Femur (tissue), 1 donor: Measurements from ENCODE around the gene WNT10A.

ENCODE experiments used
- DNase-seq: peaks from one replicate; pipeline ENCODE4 v3.0.0-alpha.2; 2017

WNT10A gene

GRCh38 chr2:218858138-218858445 is 22.6 kb upstream of the WNT10A start:
- DNase-seq: no peak

DNA sequence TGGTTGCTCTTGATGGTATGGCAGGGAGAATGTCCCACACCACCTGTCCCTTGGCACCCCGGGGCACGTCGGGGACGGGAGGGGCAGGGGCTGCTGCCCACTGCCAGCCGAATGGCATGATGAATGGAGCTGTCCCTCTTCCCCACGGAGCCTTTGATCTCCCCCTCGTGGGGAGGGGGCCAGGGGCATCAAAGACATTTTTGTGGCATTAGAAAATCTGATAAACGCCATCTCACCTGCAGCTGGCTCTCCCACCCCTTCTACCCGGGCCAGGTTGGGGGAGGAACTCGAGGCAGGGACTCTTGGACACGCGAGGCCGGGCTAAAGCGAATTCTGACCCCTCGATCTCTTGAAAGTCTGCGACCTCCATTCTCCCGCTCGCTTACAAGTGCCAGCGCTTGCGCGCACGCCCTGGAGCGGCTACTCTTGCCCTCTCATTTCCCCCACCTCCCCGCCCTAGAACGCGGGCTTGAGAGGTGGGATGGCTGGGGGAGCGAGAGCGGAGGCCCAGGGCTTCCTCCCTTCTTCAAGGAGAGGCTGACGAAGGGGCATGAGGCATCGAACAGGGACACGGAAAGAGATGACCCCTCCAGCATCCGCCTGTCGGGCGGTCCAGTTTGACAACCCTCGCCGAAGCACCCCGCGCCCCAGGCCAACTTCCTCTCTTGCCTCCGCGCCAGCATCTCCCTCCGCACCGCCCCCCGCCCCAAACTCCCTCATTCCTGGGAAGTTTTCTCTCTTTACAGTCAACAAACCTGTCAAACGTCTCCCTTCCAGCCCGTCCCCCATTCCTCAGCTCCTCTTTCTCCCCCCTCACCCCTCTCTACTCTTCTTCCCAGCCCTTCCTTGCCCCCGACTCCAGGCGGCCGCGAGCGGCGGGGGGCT is 21.7 kb upstream of the WNT10A start:
- DNase-seq: no peak

DNA sequence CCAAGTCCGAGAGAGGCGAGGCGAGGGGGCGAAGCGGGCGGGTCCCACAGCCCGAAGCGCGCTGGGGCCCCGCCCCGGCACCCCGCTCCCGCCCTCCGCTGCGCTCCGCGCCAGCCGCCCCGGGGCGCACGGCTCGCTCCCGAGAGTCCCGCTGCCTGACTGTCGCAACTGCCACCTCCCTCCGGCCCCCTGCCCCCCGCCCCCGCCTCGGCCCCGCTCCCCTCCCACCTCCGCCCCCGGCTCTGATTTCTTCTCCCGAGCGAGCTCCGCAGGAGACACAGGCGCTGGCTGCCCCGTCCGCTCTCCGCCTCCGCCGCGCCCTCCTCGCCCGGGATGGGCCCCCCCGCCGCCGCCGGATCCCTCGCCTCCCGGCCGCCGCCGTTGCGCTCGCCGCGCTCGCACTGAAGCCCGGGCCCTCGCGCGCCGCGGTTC is 21.1 kb upstream of the WNT10A start, which contains the start of gene WNT6:
Gene WNT6, plus strand, starts transcription at position 250 of the 432 bp plus-strand sequence. CDS start 233 bp downstream, outside the sequence.
- DNase-seq: no peak

DNA sequence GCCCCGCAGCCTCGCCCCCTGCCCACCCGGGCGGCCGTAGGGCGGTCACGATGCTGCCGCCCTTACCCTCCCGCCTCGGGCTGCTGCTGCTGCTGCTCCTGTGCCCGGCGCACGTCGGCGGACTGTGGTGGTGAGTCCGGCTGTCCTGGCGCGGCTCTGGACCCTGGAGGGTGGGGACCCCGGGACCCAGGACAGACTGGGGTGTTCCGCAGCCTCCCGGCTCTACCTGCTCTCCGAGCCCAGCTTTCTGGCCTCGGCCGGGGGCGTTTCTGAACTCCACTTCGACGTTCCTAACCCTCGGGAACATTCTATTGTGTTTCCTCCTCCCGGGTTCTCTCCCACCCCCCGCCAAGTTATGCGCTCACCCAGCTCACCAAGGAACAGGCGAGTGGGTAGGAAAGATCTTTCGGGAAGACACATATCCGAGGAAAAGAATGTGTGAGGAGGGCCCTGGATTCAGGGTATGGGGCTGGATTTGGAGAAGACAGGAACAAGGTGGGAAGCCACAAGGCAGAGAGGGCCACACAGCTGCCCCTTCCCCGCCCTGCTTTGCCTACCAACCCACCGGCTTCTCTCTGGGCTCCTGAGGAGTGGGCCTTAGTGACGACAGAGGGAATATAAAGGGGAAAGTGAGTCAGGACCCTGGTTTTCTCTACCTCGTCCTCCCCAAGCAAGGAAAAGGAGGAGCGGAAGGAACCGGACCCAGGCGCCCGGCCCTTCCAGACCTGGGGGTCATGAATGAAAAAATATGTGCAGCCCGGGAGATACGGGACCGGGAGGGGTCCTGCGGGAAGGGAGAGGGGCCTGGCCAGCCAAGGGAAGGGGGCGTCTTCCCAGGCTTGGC is 20.4 kb upstream of the WNT10A start:
- DNase-seq: no peak

DNA sequence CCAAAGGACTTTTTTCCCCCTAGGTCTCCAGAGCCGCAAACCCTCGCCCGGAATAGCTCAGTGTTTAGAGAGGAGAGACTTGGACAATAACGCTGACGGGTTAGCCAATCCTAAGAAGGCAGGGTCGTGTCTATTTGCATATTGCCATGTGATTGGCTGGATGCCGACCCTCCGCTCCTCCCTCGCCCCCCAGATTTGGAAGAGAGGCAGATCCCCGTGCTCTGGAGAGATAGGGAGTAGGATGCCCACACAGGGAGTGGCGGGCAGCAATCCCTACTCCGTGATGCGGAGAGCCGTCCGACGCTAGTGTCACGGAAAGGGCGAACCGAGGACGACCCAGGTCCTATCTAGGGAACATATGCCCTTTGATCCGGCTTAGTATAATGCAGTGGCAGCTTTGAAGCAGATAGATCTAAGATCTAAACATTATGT is 19.7 kb upstream of the WNT10A start:
- DNase-seq: peak; percentile 80

GRCh38 chr2:218861645-218862318 is 18.9 kb upstream of the WNT10A start:
- no peak for DNase-seq

DNA sequence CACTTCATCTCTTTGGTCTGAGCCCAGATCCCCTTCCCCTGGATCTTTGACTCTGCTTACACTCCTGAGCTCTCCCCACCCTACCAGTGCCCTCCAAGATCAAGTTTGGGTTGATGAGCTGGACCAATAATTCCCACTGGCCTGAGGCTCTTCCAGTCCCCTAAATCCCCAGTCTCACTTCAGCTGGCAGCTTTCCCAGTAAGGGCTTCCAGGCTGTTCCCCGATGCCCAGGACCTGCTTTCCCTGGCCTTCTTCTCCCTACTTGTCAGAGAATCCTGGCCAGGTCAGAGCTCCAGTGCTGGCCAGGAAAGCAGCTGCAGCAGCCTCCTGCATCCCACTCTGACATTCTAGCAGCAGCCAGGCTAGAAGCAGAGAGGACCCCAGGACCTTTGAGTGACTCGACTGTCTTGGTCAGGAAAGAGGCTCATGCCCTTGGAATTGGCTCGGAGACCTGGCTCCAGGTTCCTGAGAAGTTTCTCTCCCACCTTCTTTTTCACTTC is 17.6 kb upstream of the WNT10A start:
- DNase-seq: no peak

DNA sequence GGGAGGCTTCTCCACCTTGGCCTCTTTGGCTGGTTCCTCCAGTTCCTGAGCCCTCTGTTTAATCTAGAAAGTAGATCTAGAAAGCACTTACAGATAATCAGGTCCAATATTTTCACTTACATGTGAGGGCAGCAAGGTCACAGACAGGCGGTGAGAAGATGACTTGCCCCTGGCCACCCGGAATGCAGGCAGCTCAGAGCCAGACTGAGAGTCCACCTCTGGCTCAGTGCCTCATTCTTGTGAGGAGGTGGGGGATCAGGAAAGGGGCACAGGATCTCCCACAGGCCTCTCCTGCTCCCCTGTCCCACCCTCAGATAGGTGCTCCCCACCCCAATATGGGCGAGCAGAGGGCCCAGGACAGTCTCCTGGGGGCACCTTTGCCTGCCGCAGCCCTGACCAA is 15.3 kb upstream of the WNT10A start:
- DNase-seq: peak; percentile 13

GRCh38 chr2:218865999-218866398 is 14.7 kb upstream of the WNT10A start:
- DNase-seq: no peak

DNA sequence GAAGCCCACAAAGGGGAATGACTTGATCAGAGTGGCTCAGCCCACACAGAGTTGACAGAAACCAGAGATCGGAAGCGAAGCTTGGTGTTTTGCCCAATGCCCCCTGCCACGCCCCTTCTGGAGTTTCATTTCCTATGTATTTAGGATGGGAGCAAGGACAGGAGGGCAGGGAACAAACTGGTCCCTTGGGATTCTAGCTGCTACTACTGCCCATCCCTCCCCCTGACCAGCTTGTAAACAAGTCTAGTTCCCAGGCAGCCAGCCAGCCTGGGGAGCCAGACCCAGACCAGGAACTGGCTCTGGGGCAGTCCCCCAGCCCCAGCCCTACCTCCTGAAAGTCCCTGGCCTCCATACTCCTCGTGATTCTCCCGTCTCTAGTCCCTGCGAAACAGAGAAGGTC is 12.8 kb upstream of the WNT10A start:
- no peak for DNase-seq

- no peak for DNase-seq
Measured at GRCh38 chr2:218869064-218869463, 11.6 kb upstream of the WNT10A start.

DNA sequence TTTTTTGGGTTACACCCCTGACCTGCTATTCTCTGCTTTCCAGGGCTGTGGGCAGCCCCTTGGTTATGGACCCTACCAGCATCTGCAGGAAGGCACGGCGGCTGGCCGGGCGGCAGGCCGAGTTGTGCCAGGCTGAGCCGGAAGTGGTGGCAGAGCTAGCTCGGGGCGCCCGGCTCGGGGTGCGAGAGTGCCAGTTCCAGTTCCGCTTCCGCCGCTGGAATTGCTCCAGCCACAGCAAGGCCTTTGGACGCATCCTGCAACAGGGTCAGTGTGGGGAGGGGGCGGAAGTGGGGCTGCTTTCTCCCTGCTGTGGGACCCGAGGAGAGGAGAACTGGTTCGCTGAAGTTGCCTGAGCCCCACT is 9.7 kb upstream of the WNT10A start:
- DNase-seq: no peak

DNA sequence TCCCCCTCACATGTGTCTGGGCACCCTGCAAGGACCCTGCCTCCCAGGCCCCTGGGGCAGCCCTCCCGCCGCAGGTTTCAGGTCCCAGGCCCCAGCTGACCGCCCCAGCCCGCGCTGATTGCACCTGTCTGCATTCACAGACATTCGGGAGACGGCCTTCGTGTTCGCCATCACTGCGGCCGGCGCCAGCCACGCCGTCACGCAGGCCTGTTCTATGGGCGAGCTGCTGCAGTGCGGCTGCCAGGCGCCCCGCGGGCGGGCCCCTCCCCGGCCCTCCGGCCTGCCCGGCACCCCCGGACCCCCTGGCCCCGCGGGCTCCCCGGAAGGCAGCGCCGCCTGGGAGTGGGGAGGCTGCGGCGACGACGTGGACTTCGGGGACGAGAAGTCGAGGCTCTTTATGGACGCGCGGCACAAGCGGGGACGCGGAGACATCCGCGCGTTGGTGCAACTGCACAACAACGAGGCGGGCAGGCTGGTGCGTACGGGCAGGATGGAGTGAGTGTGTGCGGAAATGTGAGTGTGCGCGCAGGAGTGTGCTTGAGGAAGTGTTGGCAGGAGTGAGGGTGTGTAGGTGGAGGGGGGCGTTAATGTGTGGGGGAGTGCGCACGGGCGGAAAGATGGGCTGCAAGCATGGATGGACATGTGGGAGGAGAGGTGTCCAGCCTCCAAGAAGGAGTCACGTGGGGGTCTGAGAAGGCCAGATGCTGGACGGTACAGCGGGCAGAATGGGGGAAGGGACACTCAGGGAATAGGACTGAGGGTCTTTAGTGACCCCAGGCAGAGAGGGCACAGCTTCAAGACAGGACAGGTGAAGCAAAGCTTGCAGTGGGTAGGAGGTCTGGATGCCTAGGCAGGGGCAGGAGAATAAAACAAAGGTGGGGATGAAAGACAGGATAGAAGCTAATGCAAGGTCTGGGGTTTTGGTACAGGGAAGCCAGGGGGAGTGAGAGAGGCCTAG is 9.0 kb upstream of the WNT10A start:
- DNase-seq: no peak

DNA sequence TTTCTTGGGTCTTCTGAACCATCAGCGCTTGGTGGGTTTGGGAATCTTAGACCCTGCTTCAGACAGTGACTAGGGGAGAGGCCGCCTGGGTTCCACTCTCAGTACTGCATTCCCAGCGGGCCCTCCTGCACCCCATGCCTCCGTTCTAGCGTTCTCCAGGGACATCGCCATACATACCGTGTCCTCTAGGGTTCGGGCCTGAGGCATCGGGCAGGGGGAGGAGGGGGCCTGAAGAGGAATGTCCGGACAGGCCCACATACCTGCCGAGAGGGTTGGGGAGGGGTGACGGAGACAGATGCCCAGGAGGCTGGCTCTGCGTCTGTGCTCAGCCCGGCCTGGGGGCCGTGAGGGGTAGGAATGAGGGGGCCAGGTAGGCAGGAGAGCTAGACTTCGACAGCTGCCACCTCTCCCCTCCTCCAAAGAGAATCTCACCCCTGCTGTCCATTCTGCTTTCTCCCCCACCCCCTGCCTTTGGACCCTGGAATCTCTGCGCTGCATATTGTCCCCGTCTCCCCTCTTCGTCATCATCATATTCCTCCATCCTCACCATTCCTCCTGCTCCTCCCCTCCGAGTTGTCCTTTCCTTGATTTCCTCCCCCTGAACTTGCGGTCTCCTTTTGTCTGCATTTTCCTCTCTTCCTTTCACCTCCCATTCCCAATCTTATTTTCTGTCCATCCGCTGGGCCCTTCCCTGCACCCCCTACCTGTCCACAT is 7.8 kb upstream of the WNT10A start:
- no peak for DNase-seq

DNA sequence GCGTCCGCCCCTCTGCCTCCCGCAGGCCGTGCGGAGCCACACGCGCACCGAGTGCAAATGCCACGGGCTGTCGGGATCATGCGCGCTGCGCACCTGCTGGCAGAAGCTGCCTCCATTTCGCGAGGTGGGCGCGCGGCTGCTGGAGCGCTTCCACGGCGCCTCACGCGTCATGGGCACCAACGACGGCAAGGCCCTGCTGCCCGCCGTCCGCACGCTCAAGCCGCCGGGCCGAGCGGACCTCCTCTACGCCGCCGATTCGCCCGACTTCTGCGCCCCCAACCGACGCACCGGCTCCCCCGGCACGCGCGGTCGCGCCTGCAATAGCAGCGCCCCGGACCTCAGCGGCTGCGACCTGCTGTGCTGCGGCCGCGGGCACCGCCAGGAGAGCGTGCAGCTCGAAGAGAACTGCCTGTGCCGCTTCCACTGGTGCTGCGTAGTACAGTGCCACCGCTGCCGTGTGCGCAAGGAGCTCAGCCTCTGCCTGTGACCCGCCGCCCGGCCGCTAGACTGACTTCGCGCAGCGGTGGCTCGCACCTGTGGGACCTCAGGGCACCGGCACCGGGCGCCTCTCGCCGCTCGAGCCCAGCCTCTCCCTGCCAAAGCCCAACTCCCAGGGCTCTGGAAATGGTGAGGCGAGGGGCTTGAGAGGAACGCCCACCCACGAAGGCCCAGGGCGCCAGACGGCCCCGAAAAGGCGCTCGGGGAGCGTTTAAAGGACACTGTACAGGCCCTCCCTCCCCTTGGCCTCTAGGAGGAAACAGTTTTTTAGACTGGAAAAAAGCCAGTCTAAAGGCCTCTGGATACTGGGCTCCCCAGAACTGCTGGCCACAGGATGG is 7.1 kb upstream of the WNT10A start:
- DNase-seq: no peak

DNA sequence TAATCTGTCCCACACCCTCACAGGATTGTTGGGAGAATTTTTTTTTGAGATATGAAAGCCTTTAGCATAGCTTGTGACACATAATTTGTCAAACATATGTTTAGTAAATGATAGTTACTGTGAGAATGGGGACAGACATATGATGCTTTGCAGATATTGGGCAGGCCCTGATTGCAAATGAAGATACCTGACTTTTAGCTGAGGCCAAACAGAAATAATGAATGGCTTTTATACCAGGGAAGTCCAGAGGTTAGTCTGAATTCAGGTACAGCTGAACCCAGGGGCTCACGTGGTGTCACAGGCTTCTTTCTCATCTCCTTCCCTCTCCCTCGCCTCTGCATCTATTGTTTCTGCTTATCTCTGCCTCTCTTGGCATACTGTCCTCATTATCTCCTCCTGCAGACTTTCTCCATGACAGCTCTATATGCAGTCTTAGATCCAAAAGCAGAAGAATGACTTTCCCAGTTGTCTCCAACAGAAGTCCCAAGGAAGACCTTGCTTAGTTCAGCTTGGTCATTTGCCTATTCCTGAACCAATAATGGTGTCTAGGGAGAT is 4.9 kb upstream of the WNT10A start:
- no peak for DNase-seq

- DNase-seq: peak; percentile 77
Measured at GRCh38 chr2:218876562-218877219, 4.0 kb upstream of the WNT10A start.

- no peak for DNase-seq
Measured at GRCh38 chr2:218877331-218877730, 3.3 kb upstream of the WNT10A start.

- no peak for DNase-seq
Measured at GRCh38 chr2:218877891-218878290, 2.8 kb upstream of the WNT10A start.
